PC-9 (cell line): ENCODE data around the gene CXCR3.

Experiments used
- CTCF ChIP-seq: fragments of 200-600 bp; sonication (generic); conservative IDR thresholded peaks from 2 replicates; pipeline ENCODE4 v1.6.1; 2017; ENCODE audit warnings: mixed run types, antibody characterized with exemption, mild to moderate bottlenecking, moderate library complexity
- EZH2 ChIP-seq: fragments of 200-600 bp; sonication (generic); IDR thresholded peaks from 2 replicates; pipeline ENCODE4 v1.8.0; 2017; ENCODE audit warnings: antibody characterized with exemption, low read depth

- TF ChIP-seq CTCF (no peak), EZH2 (no peak)
Observed at GRCh38 chrX:71653344-71653743, 35.0 kb upstream of the CXCR3 start.
